HG03378 (cell line): ENCODE data around the gene KCTD1.

ENCODE experiments used
- ATAC-seq: cut with Tn5 transposase; IDR thresholded peaks from one replicate; pipeline ENCODE4 v1.9.1; 2021; ENCODE audit warnings: mild to moderate bottlenecking, moderate library complexity; ENCODE audit not compliant: unreplicated experiment

Gene KCTD1

GRCh38 chr18:26524504-26525351 lies 23.6 kb downstream of the KCTD1 start:
- ATAC-seq: no peak

DNA sequence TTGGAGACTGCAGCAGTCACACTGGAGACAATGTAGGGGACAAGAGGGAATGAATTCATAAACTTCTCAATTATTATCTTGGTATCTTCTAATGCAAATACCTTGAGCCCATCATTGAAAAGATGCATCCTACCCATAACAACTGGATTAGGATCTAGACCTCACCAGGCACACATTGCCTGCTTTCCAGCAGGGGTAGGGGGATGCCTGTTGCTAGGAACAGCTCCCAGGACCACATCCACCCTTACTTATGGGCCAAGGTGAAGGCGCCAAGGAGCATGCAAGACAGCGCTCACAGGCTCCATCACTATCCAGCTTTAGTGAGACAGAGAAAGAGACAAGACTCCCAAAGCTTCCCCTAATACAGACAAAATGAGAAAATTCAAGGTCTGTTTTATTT lies 24.4 kb downstream of the KCTD1 start:
- no peak for ATAC-seq

- ATAC-seq: no peak
These were observed 26.7 kb downstream of the KCTD1 start for GRCh38 chr18:26521617-26522016.

GRCh38 chr18:26520974-26521373 lies 27.4 kb downstream of the KCTD1 start:
- no peak for ATAC-seq

DNA sequence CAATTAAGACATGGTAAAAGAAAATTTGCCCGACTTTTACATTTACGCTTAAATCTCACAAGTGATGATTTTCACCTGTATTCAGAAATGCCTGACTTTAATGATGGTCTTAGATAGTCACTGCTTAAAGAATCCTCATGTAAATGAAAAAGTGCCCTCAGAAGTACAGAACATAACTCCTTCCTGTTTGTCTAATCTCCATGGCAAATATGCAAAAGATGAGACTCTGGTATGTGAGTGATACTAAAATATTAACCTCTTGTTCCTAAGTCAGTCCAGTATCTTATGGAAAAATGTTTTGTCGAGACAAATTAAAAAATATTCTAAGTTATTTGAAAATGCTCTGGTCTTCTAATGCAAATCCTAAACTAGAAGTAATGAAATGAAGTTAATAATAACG lies 29.2 kb downstream of the KCTD1 start:
- no peak for ATAC-seq

DNA sequence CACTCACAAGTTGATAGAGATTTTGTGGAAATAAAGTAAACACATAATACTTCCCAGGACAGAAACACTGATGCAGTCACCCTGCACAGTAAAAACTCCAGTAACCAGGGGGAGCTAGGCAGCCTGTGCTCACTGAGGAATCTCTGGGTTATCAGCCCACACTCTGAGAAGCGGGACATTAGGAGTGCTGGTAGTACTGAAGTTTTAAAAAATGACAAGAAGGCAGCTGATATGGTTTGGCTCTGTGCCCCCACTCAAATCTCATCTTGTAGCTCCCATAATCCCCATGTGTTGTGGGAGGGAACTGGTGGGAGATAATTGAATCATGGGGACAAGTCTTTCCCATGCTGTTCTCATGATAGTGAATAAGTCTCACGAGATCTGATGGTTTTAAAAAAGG lies 31.4 kb downstream of the KCTD1 start:
- ATAC-seq: no peak

DNA sequence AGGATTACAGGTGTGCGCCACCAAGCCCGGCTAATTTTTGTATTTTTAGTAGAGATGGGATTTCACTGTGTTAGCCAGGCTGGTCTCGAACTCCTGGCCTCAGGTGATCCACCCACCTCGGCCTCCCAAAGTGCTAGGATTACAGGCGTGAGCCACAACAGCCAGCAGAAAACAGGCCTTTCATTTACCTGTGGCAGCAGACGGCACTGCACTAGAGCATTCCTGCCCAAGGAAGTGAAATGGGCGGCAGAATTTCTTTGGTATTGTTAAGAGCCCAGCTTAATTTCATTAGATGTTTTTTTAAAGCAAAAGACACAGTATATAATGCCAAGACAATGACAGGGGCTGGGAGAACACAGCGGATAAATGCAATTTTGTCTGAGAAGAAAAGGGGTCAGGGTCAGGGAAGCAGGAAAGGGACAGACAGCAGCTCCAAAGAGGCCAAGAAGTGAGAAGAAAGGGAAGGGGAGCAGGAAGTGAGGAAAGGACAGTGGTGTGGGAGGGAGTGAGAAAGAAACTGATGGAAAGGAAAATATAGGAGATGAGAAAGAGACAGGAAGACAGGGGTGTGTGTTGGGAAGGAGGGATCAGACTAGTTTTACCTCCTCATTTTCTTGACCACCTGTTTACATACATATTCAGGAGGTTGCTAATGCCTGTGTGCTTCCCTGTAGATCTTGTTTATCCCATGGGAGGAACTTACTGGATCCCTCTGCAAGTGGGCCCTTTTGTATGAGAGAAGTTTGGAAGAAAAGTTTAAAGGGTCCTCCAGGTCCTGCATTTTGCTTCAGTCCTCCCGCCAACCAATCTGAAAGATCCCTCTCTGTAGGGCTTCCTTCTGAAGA lies 32.5 kb downstream of the KCTD1 start:
- no peak for ATAC-seq

GRCh38 chr18:26511339-26512071 lies 36.8 kb downstream of the KCTD1 start:
- no peak for ATAC-seq

GRCh38 chr18:26510337-26510736 lies 38.0 kb downstream of the KCTD1 start:
- ATAC-seq: no peak

GRCh38 chr18:26506012-26506411 lies 42.3 kb downstream of the KCTD1 start:
- no peak for ATAC-seq

DNA sequence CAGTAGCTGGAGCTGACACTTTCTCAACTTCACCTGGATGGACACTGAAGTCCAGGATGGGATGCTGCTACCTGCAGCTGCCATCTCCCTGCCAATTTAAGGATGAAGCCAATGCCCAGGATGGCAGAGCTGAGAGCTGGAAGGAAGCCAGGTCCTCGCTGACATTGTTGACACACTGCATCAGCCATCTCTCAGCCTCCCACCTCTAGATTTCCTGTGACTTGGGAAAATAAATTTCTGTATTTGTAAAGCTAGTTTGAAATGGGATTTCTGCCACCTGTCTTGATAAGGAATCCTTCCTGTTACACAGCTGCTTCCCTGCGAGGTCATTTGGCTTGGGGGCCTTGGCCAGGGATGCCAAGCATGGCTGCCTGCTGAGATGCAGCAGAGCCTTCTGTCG lies 43.5 kb downstream of the KCTD1 start:
- no peak for ATAC-seq

DNA sequence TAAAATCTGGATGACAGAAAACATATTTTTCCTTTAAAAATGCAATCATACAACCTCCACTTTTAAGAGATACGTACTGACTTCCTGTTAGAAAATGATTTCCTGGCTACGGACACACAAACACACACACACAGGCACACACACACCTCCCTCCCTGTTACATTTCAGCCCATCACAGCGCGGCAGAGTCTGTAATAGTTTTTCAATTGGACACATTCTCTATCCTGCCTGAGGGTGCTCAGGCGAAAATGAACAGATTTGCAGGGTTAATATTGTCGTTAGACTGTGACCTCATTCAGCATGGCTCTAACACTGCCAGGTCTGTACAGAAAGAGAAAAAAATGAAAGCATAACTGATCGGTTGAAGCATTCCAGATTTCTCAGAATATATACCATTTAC lies 45.0 kb downstream of the KCTD1 start:
- ATAC-seq: no peak

DNA sequence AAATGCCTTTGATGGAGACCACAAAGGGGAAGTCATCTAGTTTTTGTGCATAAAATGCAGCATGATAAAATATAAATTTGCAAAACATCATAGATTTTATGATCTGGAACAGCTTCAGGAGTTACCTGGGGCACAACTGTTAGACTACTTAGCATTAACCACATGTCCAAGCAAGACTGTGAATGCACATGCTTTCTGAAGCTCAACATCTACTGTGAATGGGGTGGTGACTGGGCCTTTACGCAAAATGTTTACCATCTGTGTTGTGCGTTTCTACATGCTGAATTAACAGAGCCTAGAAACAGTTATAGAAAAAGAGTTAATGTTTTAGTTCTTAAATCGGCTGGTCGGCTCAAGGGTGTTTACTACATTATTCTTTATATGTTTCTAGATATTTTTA lies 45.5 kb downstream of the KCTD1 start:
- no peak for ATAC-seq

DNA sequence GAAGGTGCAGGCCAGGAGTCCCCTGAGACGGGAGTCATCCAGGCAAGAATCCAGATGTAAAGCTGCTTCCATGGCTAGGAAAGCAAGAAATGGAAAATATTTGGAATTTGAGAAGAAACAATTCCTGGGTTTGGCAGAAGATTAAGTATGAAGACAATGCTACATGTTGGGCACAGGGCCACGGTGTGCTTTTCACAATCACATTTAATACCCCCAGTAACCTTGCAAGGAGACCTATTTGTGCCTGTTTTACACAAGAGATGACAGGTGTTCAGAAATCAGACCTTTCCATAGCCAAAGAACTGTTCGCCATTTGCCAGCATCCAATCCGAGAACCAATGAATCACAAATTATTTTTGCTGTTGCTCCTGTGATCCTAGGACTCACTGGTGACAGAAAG lies 50.5 kb downstream of the KCTD1 start:
- ATAC-seq: no peak

- ATAC-seq: no peak
These were observed 51.8 kb downstream of the KCTD1 start for GRCh38 chr18:26496528-26496927.

DNA sequence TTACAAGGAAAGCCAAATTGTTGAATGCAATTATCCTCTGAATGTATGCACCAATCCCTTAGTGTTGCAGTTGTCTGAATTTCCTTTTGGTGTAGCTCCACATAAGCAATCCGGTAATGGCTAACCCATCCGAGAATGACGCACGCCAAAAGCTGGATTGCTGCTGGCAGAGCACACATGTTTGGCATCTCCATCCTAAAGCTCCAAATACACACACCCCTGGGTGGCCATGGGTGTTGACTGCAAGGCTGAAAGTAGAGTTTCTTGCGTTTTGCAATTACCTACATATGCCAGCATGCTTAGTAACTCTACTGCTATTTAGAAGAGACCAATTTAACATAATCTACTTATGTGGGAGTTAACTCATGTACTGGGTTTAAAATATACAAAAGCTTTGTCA lies 53.1 kb downstream of the KCTD1 start:
- no peak for ATAC-seq

- ATAC-seq: no peak
These were observed 55.3 kb downstream of the KCTD1 start for GRCh38 chr18:26493021-26493420.

DNA sequence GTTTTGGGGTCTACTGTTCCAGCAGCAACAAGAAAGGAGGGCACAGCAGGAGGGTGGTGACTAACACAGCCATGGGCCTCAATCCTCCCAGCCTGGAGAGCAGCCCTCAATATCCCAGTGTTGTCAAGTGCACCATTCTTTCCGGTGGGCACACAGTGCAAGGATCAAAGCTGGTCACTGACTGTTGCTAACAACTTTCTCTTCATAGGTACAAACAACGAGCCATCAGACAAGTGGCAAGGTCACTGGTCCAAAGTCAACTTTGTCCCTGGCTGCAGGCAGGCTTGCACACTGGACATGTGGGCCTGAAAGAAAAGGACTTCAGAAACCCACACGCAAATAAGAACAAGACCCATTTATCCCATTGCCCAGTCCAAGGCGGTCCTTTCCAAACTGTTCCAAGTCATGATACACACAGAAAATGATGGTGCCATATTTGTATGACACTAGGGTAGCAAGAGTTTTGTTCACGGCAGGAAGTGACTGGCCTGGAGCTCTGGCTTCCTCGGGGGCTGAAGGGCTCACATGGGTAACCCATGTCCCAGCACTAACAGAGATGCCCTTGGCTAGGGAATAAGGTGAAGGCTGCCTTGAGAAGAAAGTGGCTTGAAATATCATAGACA lies 57.0 kb downstream of the KCTD1 start:
- no peak for ATAC-seq

DNA sequence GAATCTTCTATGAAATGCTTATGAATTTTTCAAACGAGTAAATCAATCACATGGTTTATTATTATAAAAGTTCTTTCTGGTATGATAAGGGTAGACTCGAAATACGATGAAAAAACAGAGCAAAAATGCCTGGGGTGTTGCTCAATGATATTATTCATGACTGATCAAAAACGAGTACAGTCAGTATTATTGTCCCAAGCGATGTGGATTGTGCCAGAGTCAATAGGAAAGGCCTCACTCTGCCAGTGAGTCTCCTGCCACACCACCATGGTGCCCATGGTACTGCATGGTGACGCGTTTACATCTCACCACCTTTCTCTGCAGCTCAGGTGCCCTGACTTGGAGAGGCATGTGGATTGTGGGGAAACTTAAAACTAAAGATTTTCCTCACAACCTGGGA lies 58.5 kb downstream of the KCTD1 start:
- no peak for ATAC-seq

GRCh38 chr18:26489191-26489590 lies 59.2 kb downstream of the KCTD1 start:
- ATAC-seq: no peak

GRCh38 chr18:26488417-26489009 lies 59.8 kb downstream of the KCTD1 start:
- no peak for ATAC-seq
